ENCODE measurements around the gene NKAIN2. TPM values are rescaled to one million over a fixed set of nuclear protein-coding genes. Genes with fewer than 3 reads are reported as not detected.

Gene NKAIN2
- total RNA-seq, 1 donor from 2014 or later = not detected

GRCh38 chr6:124269733-124270132 is 466.1 kb downstream of the NKAIN2 start:
- intact Hi-C loops (cut with DNase I) = no loop called here
- DNase-seq (no peak), ATAC-seq (no peak)
- TF ChIP-seq CTCF (IDR thresholded peaks at IDR 0.05) = no peak
- H3K9me3 ChIP-seq = no peaks in the 10 kb centered on the region
- H3K4me1 ChIP-seq = no peaks in the 10 kb centered on the region
- H3K27ac ChIP-seq = no peak overlapping the region
- no peaks in the 10 kb centered on the region for H3K36me3 ChIP-seq
- H3K27me3 ChIP-seq = no peaks in the 10 kb centered on the region
- no peak overlapping the region for H3K4me3 ChIP-seq

- intact Hi-C loops (cut with DNase I) = no loop called here
- Histone ChIP-seq H3K36me3 (no peaks in the 10 kb centered on the region), H3K9me3 (no peaks in the 10 kb centered on the region), H3K4me3 (no peak overlapping the region), H3K27ac (no peak overlapping the region), H3K27me3 (no peaks in the 10 kb centered on the region), H3K4me1 (no peaks in the 10 kb centered on the region)
- ATAC-seq = no peak
- TF ChIP-seq CTCF (IDR thresholded peaks at IDR 0.05) = no peak
- no peak for DNase-seq
Measured at GRCh38 chr6:124273701-124274100, 470.0 kb downstream of the NKAIN2 start.

- intact Hi-C loops (cut with DNase I) = no loop called here
- no peak for TF ChIP-seq CTCF (IDR thresholded peaks at IDR 0.05)
- H3K36me3 ChIP-seq = no peaks in the 10 kb centered on the region
- DNase-seq (no peak), ATAC-seq (no peak)
- no peaks in the 10 kb centered on the region for H3K4me1 ChIP-seq
- no peak overlapping the region for H3K4me3 ChIP-seq
- no peaks in the 10 kb centered on the region for H3K9me3 ChIP-seq
- no peaks in the 10 kb centered on the region for H3K27me3 ChIP-seq
- no peak overlapping the region for H3K27ac ChIP-seq
Measured at GRCh38 chr6:124282541-124282940, 478.9 kb downstream of the NKAIN2 start.

- H3K27ac ChIP-seq = no peak overlapping the region
- DNase-seq = no peak
- no peaks in the 10 kb centered on the region for H3K27me3 ChIP-seq
Measured at GRCh38 chr6:124283486-124283885, 479.8 kb downstream of the NKAIN2 start.

GRCh38 chr6:124285146-124285545 is 481.5 kb downstream of the NKAIN2 start:
- Histone ChIP-seq H3K36me3 (no peaks in the 10 kb centered on the region), H3K27ac (no peak overlapping the region), H3K9me3 (no peaks in the 10 kb centered on the region), H3K4me3 (no peak overlapping the region), H3K27me3 (no peaks in the 10 kb centered on the region), H3K4me1 (no peaks in the 10 kb centered on the region)
- ATAC-seq = no peak
- no peak for TF ChIP-seq CTCF (IDR thresholded peaks at IDR 0.05)
- intact Hi-C loops (cut with DNase I) = no loop called here
- no peak for DNase-seq

More at GRCh38 chr6:124283486-124283885, 479.8 kb downstream of the NKAIN2 start:
- ATAC-seq = no peak
- TF ChIP-seq CTCF (IDR thresholded peaks at IDR 0.05) = no peak
- Histone ChIP-seq H3K4me1 (no peaks in the 10 kb centered on the region), H3K9me3 (no peaks in the 10 kb centered on the region), H3K4me3 (no peak overlapping the region), H3K36me3 (no peaks in the 10 kb centered on the region)
- intact Hi-C loops (cut with DNase I) = no loop called here

- Histone ChIP-seq H3K4me3 (no peak overlapping the region), H3K36me3 (no peaks in the 10 kb centered on the region), H3K27me3 (no peaks in the 10 kb centered on the region), H3K9me3 (no peaks in the 10 kb centered on the region), H3K4me1 (no peaks in the 10 kb centered on the region), H3K27ac (no peak overlapping the region)
- intact Hi-C loops (cut with DNase I) = no loop called here
- TF ChIP-seq CTCF (IDR thresholded peaks at IDR 0.05) = no peak
- no peak for ATAC-seq
- DNase-seq = no peak
Measured at GRCh38 chr6:124294574-124295200, 491.0 kb downstream of the NKAIN2 start.
